ENCODE measurements around the gene MT1M.

Gene MT1M

DNA sequence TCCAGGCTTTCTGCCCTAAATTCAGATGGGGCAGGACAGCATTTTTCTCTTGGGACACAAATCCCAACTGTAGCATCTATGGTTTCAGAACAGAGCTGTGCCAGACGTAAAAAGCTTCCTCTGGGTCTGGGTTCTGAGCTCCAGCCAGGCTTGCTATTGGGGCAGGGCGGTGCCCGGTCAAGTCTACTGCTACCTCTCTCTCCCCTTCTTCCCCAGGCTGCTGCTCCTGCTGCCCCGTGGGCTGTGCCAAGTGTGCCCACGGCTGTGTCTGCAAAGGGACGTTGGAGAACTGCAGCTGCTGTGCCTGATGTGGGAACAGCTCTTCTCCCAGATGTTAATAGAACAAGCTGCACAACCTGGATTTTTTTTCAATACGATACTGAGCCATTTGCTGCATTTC is 1.1 kb downstream of the MT1M start (continued):
- no peak for TF ChIP-seq ZBTB49 (tag by site-specific recombination; IDR thresholded peaks at IDR 0.05; ENCODE audit: low read depth)

- CTCF ChIA-PET: interaction anchor here (1.0 kb wide), 1 partner anchor 67 kb away, joined by 3 read pairs; no protein-coding TSS in a partner anchor
- Histone ChIP-seq H3K9me3 (ENCODE audit: control insufficient read depth, insufficient read depth, low read depth, low read length) (no peaks in the 10 kb centered on the region), H3K4me3 (ENCODE audit: low read depth, low read length) (no peak overlapping the region), H3K36me3 (ENCODE audit: control insufficient read depth in 2 of 2, insufficient read depth in 1 of 2, low read length in 2 of 2) (no peaks in the 10 kb centered on the region), H3K4me1 (ENCODE audit: control insufficient read depth, insufficient read depth, low read length) (no peaks in the 10 kb centered on the region), H3K27ac (ENCODE audit: extremely low read depth, low read depth, low read length) (no peak overlapping the region)
- TF ChIP-seq ZNF223 (tag by site-specific recombination; IDR thresholded peaks at IDR 0.05) (no peak), ZBTB7A (tag by site-specific recombination; IDR thresholded peaks at IDR 0.05; ENCODE audit: low read depth) (no peak), ZNF404 (tag by site-specific recombination; IDR thresholded peaks at IDR 0.05) (no peak), ZNF843 (tag by site-specific recombination; IDR thresholded peaks at IDR 0.05) (no peak), ZNF585B (tag by site-specific recombination; IDR thresholded peaks at IDR 0.05) (no peak), ZNF626 (tag by site-specific recombination; IDR thresholded peaks at IDR 0.05) (no peak), ZNF341 (tag by site-specific recombination; IDR thresholded peaks at IDR 0.05; ENCODE audit: low read depth) (no peak), ZFP69B (tag by site-specific recombination; IDR thresholded peaks at IDR 0.05) (no peak), OSR2 (tag by site-specific recombination; IDR thresholded peaks at IDR 0.05) (no peak), ZNF658 (tag by site-specific recombination; IDR thresholded peaks at IDR 0.05) (no peak), ZNF292 (tag by site-specific recombination; IDR thresholded peaks at IDR 0.05; ENCODE audit: borderline replicate concordance, low read depth) (no peak), ZNF280D (tag by site-specific recombination; IDR thresholded peaks at IDR 0.05) (no peak), HIC1 (tag by site-specific recombination; IDR thresholded peaks at IDR 0.05) (no peak), ZNF776 (tag by site-specific recombination; IDR thresholded peaks at IDR 0.05; ENCODE audit: borderline replicate concordance) (no peak)
- TF ChIP-seq, protein P1, sequence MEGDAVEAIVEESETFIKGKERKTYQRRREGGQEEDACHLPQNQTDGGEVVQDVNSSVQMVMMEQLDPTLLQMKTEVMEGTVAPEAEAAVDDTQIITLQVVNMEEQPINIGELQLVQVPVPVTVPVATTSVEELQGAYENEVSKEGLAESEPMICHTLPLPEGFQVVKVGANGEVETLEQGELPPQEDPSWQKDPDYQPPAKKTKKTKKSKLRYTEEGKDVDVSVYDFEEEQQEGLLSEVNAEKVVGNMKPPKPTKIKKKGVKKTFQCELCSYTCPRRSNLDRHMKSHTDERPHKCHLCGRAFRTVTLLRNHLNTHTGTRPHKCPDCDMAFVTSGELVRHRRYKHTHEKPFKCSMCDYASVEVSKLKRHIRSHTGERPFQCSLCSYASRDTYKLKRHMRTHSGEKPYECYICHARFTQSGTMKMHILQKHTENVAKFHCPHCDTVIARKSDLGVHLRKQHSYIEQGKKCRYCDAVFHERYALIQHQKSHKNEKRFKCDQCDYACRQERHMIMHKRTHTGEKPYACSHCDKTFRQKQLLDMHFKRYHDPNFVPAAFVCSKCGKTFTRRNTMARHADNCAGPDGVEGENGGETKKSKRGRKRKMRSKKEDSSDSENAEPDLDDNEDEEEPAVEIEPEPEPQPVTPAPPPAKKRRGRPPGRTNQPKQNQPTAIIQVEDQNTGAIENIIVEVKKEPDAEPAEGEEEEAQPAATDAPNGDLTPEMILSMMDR (tag by site-specific recombination; IDR thresholded peaks at IDR 0.05): no peak
- TF ChIP-seq, protein P2, sequence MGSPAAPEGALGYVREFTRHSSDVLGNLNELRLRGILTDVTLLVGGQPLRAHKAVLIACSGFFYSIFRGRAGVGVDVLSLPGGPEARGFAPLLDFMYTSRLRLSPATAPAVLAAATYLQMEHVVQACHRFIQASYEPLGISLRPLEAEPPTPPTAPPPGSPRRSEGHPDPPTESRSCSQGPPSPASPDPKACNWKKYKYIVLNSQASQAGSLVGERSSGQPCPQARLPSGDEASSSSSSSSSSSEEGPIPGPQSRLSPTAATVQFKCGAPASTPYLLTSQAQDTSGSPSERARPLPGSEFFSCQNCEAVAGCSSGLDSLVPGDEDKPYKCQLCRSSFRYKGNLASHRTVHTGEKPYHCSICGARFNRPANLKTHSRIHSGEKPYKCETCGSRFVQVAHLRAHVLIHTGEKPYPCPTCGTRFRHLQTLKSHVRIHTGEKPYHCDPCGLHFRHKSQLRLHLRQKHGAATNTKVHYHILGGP (tag by site-specific recombination; IDR thresholded peaks at IDR 0.05): no peak
- POLR2A ChIA-PET: no interaction called here
Measured at GRCh38 chr16:56634715-56635440, 2.4 kb downstream of the MT1M start.
